Measurements from ENCODE around the gene ADD3.

- TF ChIP-seq GATA2 (IDR thresholded peaks at IDR 0.05; ENCODE audit: low read depth, low read length) (no peak), GATA3 (IDR thresholded peaks at IDR 0.05; ENCODE audit: low read depth, low read length) (no peak)
Measured at GRCh38 chr10:109976681-109977080, 31.1 kb upstream of the ADD3 start.
